ENCODE measurements around the gene SARDH.
A peak's percentile ranks its signal among the peaks of the same experiment; 100 is the strongest.

The SARDH gene

DNA sequence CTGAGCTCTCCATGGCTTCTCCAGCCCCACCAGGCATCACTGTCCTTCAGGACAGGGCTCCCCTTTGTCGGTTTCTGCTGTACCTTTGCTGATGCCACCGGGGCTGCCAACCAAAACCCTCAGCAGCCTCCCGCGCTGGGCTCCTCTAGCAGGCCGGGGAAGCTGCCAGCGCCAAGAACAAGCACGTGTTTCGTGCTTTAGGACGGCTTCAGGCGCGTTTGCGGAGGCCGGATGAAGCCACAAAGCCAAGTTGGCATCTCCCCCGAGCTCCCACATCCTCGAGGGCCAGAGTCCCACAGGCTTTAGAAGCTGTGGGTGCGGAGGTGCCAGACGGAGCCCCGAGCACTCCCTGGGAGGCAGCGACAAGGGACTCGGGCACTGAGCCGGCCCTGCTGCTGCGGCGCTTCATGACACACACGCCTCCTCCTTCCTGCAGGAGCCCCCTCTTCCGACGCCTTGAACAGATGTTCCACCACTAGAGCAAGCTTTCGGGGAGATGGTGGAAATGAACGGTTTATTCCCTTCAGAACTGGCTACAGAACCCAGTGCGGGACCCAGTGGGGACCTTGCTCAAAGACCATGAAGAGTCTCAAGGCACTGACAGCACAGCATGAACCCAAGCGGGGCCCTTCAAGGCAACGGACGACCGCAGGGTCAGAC, 36.7 kb downstream of the SARDH start:
- no peak for DNase-seq

GRCh38 chr9:133700819-133701320, 37.3 kb downstream of the SARDH start:
- DNase-seq, result no peak

- no peak for DNase-seq
Observed at GRCh38 chr9:133699546-133699945, 38.6 kb downstream of the SARDH start.

DNA sequence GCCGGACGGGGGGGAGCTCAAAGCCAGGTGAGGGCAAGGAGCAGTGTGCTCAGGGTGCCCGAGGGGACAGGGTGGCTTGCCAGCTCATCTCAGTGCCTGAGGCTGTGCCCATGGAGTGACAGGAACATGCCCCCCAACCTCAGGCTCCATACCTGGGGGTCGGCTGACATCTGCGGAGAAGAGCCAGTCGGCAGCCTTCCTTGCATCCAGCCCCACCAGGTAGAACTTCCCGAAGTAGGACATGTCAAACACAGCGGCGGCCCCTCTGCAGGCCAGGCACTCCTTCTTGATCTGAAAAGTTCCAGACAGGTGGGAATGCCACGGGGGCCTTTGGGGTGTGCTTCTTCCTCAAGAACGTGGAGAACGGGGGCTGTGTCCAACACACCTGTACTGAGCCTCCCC, 42.1 kb downstream of the SARDH start:
- no peak for DNase-seq

DNA sequence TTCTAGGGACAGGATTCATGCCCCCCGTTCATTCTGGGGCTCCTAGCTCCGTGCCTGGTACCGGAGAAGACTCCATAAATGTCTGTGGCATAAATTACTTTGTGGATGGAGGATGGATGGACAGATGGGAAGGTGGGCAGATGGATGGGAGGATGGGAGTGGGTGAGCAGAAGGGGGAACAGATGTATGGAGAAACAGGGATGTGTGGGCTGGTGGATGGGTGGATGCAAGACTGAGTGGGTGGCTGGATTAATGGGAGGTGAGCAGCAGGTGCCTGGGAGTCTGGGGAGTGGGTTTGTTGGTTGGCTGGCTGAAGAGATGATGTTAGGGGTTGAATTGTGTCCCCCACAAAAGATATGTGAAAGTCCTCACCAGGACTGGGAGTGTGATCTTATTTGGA, 43.5 kb downstream of the SARDH start:
- no peak for DNase-seq

DNA sequence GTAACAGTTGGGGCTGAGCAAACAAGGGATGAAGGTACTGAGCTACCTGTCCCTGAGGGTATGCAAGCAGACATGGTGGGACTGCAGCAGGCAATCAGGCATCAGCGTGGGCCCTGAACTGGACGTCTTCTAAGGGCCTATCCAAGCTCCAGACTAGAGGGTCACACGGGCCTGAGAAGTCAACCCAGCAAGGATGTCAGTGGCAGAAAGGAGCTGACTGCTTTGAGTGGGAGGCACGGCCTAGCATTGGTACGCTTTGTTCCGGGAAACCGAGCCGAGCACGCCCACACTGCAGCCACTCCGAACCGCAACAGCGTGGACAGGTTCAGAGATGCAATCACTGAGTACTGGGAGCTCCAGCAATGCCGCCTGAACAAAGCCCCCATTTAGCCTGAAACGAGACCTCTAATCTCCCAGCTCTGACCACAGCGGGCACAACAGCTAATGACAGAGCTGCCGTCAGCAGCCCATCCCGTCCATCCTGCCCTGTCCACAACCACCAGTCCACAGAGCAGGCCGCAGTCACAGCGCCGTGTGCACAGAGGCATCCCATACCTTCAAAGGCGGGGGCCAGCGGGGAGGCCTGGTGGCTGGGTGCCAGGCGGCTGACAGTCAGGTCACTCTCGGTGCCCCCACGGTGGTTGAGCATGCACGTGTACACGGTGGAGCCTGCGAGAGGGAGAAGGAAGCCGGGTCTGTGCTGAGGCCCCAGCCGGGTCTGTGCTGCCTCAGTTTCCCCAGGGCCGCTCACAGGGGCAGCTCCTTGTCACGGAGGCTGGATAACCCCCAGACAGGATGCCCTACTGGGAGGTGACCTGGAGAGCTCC, 44.2 kb downstream of the SARDH start:
- DNase-seq, result no peak

DNA sequence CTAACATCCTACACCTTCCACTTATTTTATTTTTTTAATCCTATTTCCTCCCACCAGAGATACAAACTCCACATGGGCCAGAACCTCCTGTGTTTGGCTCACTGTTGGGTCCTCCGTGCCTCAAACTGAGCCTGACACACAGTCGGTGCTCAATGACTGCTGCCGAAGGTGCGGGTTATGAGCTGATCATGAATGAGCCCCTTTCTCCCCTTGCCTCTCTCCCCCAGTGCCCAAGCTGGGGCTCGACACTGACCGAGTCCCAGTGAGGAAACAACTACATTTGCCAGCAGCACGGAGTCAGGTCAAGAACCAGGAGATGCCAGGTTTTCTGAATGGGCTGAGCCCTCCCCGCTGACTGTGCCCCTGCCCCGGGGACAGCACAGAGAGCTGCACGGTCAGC, 45.0 kb downstream of the SARDH start:
- DNase-seq, result no peak

DNA sequence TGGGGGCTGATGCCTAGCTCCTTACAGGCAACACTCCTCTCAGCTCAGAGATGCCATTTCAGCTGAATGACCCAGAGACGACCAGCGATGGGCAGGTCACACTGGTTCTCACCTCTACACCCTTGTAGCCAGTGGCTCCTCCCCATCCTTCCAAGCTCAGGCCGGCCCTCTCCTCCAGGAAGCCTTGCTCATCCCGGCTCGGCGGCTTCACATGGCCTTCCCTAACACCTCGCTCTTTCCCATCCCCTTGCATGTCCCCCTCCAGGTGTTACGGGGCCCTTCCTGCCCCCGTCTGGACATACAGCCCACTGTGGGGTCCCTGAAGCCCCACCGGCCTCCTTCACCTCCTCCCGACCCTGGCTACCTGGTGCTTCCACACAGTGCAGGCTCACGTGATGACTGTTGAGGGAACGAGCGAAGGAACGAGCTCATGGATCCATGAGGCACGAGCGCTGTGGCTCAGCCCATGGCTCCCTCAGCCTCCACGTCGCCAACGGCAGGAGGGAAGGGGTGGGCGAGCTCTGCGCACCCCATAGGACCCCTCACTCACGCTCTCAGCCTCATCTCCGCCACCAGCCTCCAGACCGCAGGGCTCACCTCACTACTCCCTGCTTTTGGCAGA, 45.7 kb downstream of the SARDH start:
- no peak for DNase-seq

DNA sequence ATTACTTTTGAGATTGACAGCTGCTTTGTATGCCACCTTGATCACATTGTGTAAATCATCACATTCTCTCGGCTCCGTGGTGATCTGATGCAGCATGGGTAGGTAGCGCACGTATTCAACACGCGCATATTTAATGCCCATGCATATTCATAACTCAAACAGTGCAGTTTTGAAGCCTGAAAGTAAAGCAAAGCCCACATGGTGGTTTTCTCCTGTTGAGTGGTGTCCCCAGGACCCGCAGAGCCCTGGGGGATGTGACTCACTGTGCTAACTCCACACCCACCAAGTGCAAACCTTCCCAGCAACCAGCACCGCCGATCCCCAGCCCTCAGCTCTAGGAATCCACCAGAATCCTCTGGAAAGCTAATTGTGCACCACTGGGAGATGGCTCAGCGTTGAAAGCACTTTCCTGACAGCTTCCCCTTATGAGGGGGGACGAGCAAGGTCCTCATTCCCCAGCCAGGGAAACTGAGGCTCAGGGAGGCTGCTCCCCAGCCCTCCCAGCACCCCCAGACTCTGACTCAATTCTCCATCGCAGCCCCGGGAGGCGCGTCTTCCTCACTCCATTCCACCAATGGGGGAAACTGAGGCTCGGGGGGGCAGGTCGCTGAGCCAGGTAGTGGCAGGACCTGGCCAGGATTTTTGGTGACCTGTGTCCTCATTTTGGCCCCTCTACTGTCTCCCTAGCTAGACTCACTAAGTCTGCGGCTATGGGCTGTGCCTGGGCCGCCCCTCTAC, 46.4 kb downstream of the SARDH start:
- no peak for DNase-seq

- DNase-seq, result no peak
Observed at GRCh38 chr9:133691191-133691590, 47.0 kb downstream of the SARDH start.

- DNase-seq, result no peak
Observed at GRCh38 chr9:133690081-133690561, 48.0 kb downstream of the SARDH start.

DNA sequence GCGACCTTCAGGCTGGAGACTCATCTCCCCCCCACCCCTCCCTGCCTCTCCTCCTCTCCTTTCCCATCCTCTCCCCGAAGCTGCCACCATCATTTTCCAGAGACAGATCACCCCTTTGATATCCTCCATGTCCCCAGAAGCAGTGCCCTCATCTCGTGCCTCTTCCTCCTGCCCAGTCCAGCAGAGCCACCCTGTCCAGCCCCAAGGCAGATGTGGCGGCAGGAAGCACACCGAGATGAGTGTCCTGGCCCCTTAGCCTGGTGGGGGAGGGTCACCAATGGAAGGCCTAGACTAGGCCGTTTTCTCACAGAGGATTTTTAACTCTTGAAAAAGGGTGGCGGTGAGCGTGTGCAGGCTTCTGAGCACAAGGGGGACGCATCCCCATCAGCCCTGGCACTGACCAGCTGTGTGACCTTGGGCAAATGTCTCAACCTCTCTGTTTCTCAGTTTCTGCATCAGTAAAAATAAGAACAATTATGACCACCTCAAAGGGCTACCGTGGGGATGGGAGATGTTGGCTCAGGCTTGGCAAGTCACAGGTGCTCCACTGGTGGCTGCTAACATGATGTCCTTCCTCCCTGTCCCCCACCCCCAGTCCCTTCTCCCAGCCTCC, 48.9 kb downstream of the SARDH start:
- DNase-seq, result no peak

DNA sequence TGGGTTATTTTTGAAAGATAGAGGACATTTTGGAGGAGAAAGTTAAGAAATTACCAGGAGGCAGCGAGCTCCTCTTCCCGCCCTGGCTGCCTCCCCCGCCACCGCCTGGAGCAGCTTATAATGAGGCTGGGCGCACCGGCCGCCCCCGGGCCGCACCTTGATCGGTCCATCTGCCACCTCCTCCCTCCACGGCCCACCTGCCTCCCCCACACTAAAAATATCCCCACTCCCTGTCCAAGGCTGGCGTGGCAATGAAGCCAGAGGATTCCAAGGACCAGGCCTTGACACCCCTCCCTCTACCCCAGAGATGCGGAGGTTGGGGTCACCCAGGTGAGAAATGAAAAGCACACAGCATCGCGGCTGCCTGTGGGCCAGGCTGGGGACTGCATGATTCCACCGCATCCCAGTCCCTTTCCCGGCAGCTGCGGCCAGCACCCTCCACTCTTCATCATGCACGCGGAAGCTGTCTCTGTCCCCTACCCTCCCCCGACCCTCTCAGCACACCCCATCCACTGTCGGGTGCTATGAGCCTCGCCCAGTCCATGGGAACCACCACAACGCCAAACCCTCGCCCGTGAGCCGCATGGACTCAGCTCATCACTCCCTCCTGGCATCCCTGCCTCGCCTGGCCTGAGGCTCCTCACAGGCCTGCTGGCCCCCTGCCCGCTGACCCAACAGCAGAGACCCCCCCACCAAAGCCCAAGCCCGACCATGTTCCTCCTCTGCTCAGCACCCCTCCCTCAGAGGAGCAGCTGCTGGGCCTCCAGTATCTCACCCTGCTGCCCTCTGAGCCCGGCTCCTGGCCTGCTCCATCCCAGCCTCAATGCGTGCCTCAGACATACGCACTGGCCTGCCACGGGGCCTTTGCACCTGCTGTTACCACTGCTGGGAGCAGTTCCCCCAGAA, 50.0 kb downstream of the SARDH start:
- no peak for DNase-seq

DNA sequence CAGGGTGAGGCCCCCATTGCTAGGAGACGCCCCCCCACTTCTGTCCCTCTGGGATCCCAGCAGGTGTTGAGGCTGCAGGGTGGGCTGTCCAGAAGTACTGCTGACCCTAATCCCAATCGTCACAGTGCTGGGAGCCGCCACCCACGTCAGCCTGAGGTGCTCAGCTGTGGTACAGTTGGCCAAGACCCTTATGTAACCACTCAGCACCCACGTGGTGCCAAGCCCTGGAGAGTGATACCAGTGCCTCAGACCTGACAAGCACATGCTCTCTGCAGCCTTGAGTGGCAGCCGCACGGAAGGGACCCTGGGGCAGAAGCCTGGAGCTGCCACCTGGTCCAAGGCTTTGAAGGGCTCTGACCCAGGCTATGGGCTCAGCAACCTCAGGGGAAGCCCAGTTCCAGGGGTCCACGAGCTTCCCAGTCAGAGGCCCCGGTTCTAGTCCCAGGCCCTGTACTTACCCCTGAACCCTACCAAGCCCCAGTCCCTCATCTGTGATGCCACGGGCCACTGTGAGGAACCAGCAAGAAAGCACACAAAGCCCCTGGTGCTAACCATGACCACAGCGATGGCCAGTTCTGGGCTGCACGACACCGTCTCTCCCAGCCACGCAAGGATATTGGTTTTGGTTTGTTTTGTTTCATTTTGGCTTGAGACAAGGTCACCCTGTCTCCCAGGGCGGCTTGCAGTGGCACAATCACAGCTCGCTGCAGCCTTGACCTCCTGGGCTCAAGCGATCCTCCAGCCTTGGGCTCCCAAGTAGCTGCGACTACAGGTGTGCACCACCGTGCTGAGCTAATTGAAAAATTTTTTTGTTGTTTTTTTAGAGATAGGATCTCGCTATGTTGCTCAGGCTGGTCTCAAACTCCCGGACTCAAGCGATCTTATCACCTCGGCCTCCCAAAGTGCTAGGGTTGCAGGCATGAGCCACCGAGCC, 51.2 kb downstream of the SARDH start:
- DNase-seq, result peak; percentile 20

DNA sequence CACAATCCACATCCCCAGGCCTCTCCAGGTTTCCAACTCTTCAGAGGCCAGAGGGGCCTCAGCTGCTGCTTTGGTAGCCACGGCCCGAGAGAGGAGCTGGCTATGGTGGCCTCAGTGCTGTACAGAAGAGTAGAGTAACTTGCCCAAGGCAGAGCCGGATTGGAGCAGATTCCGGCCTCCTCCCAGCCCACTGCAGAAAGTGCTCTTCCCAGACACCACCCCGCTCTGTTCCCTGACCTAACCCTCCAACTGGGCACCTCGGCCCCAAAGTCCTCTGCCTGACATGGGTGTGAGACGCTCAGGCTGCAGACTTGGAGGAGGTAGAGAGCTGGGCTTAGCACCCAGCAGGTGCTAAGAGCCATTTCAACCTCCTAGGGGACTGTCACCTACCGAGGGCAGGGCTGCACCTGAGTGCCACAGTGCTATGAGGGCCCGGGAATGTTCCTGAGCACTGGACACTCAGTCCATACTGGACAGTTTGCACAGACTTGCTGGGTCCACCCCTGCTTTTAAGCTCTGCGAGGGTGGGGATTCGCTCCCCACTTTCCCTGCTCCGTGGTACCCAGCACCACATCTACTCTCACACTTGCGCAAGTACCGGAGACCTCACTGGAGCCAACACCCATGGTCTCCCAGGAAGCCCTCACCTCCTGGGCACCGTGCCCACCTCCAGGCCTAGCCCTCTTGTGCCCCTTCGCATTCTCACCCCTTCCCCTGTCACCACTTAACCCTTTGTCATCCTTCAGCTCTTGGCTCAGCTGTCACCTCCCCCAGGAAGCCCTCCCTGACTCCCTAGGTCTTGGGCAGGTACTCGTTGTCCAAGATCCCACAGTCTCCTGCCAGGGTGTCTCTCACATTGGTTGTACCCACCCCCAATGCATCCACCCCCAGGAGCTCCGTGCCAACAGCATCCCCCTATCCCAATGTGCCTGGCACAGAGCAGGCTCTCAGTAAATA, 52.2 kb downstream of the SARDH start:
- no peak for DNase-seq

GRCh38 chr9:133684936-133685361, 53.2 kb downstream of the SARDH start:
- no peak for DNase-seq

- DNase-seq, result no peak
Observed at GRCh38 chr9:133684121-133684935, 53.8 kb downstream of the SARDH start.

DNA sequence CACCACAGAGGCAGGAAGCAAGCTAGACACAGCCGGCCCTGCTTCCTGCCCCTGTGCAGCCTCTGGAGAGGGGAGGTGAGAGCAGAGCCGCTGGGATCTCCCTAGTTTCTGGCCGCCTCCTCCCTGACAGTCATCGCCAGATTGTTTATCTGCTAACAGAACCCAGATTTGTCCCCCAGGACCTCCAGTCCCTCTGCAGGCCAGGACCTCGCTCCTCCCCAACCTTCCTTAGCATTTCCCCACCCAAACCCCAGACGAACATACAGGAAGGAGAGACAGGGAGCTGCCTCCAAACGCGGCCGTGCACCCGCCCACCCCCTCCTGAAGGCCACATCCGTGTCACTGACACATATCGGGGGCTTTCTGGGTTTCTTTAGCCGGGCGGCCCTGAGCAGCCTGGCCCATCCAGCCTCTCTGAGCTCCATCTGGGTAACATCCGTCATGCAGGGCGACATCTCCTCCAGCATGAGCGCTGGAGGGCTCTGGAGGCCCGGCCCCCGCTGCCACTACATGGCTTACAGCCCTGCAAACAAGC, 54.5 kb downstream of the SARDH start:
- no peak for DNase-seq

Measured in NCI-H510A (cell line).